Neural cell (in vitro differentiated cells): ENCODE data around the gene HPRT1. TPM values are rescaled to one million over a fixed set of nuclear protein-coding genes. Genes with fewer than 3 reads are reported as not detected.

Experiments used
- H2AFZ ChIP-seq: fragments of 200-600, 300-800 bp; sonication (generic), shearing (Covaris generic); 2 replicates; pipeline ENCODE4 v1.6.0; 2014; ENCODE audit warnings: low read depth, mild to moderate bottlenecking, antibody characterized with exemption, low read length, moderate library complexity
- H3F3A ChIP-seq: fragments of 200-600 bp; shearing (Covaris generic); 2 replicates; pipeline ENCODE4 v1.6.1; 2016; ENCODE audit warnings: mild to moderate bottlenecking, moderate library complexity, mixed read lengths, antibody characterized with exemption, low read length; ENCODE audit not compliant: insufficient read depth, poor library complexity, severe bottlenecking
- H3K27ac ChIP-seq: fragments of 200-600, 300-800 bp; sonication (generic), shearing (Covaris generic); 2 replicates; pipeline ENCODE4 v1.5.1; 2014; ENCODE audit warnings: mild to moderate bottlenecking, low read length, moderate library complexity
- H3K27me3 ChIP-seq: fragments of 300-800, 200-600 bp; sonication (generic), shearing (Covaris generic); 2 replicates; pipeline ENCODE4 v1.6.0; 2014; ENCODE audit warnings: mild to moderate bottlenecking, low read depth, low read length, moderate library complexity; ENCODE audit not compliant: insufficient read depth
- H3K36me3 ChIP-seq: fragments of 300-800, 200-600 bp; sonication (generic), shearing (Covaris generic); 2 replicates; pipeline ENCODE4 v1.5.1; 2014; ENCODE audit warnings: mild to moderate bottlenecking, antibody characterized with exemption, low read length, moderate library complexity; ENCODE audit not compliant: insufficient read depth
- H3K4me2 ChIP-seq: fragments of 300-800, 200-600 bp; sonication (generic), shearing (Covaris generic); 2 replicates; pipeline ENCODE4 v1.6.0; 2014; ENCODE audit warnings: mild to moderate bottlenecking, low read length
- H3K4me3 ChIP-seq: fragments of 300-800, 200-600 bp; sonication (generic), shearing (Covaris generic); 2 replicates; pipeline ENCODE4 v1.5.1; 2014; ENCODE audit warnings: mild to moderate bottlenecking, low read length, moderate library complexity
- H3K79me2 ChIP-seq: fragments of 200-600 bp; shearing (Covaris generic); replicated peaks from 2 replicates; pipeline ENCODE4 v1.6.0; 2014; ENCODE audit warnings: mild to moderate bottlenecking, low read length, moderate library complexity; ENCODE audit not compliant: insufficient read depth
- H3K9ac ChIP-seq: fragments of 300-800, 200-600 bp; sonication (generic), shearing (Covaris generic); 2 replicates; pipeline ENCODE4 v1.6.1; 2016; ENCODE audit warnings: mild to moderate bottlenecking, low read length, mixed read lengths
- H3K9me2 ChIP-seq: fragments of 200-600 bp; shearing (Covaris generic); 2 replicates; pipeline ENCODE4 v1.6.1; 2016; ENCODE audit warnings: mild to moderate bottlenecking, low read length, mixed read lengths; ENCODE audit not compliant: insufficient read depth
- H3K9me3 ChIP-seq: fragments of 200-600, 300-800 bp; sonication (generic), shearing (Covaris generic); 2 replicates; pipeline ENCODE4 v1.6.1; 2016; ENCODE audit warnings: mild to moderate bottlenecking, mixed run types, low read length, moderate library complexity, mixed read lengths
- H4K20me1 ChIP-seq: fragments of 200-600 bp; shearing (Covaris generic); 2 replicates; pipeline ENCODE4 v1.6.1; 2016; ENCODE audit warnings: mild to moderate bottlenecking, mixed run types; ENCODE audit not compliant: insufficient read depth
- EP300 ChIP-seq: fragments of 450-650 bp; conservative IDR thresholded peaks from 2 replicates; pipeline ENCODE4 v1.6.1; 2014; ENCODE audit warnings: antibody characterized with exemption, mild to moderate bottlenecking, moderate library complexity; ENCODE audit not compliant: poor library complexity, severe bottlenecking
- MXI1 ChIP-seq: fragments of 450-650 bp; conservative IDR thresholded peaks from 2 replicates; pipeline ENCODE4 v1.6.1; 2014; ENCODE audit warnings: antibody characterized with exemption, mild to moderate bottlenecking; ENCODE audit not compliant: poor library complexity, severe bottlenecking
- REST ChIP-seq: IDR thresholded peaks from 2 replicates; pipeline ENCODE4 v1.6.1; 2012; ENCODE audit warnings: borderline replicate concordance
- polyA plus RNA-seq: library from polyadenylated mRNA; depleted of rRNA; stranded (reverse); fragments of >200 nt; gene quantifications from 2 replicates; pipeline ENCODE4 v1.2.3, GENCODE V29; 2014

The HPRT1 gene
- polyA plus RNA-seq, 1 donor from 2014 or later = 10.1 TPM

GRCh38 chrX:134528960-134529359 is 69.0 kb downstream of the HPRT1 start:
- H3K36me3 ChIP-seq = no peaks in the 10 kb centered on the region
- H3K9me2 ChIP-seq = no peaks in the 10 kb centered on the region
- no peaks in the 10 kb centered on the region for H3K9me3 ChIP-seq
- H3K27ac ChIP-seq = no peak overlapping the region
- H3K4me3 ChIP-seq = no peak overlapping the region
- TF ChIP-seq EP300 (no peak), REST (no peak), MXI1 (no peak)
- no peaks in the 10 kb centered on the region for H3K79me2 ChIP-seq
- H3K27me3 ChIP-seq = no peaks in the 10 kb centered on the region
- no peaks in the 10 kb centered on the region for H3F3A ChIP-seq
- H3K4me2 ChIP-seq = no peak overlapping the region
- H3K9ac ChIP-seq = no peak overlapping the region
- H4K20me1 ChIP-seq = no peaks in the 10 kb centered on the region
- no peak overlapping the region for H2AFZ ChIP-seq

GRCh38 chrX:134529481-134529880 is 69.5 kb downstream of the HPRT1 start:
- Histone ChIP-seq H3K27me3 (no peaks in the 10 kb centered on the region), H3K27ac (no peak overlapping the region)

More at GRCh38 chrX:134529481-134529880, 69.5 kb downstream of the HPRT1 start:
- H3K79me2 ChIP-seq = no peaks in the 10 kb centered on the region
- no peak overlapping the region for H3K4me3 ChIP-seq
- no peaks in the 10 kb centered on the region for H3K36me3 ChIP-seq
- H3K9ac ChIP-seq = no peak overlapping the region
- H3K4me2 ChIP-seq = no peak overlapping the region
- H4K20me1 ChIP-seq = no peaks in the 10 kb centered on the region
- no peaks in the 10 kb centered on the region for H3K9me3 ChIP-seq
- TF ChIP-seq REST = no peak
- H2AFZ ChIP-seq = no peak overlapping the region
- no peaks in the 10 kb centered on the region for H3F3A ChIP-seq
- H3K9me2 ChIP-seq = no peaks in the 10 kb centered on the region
